Neuronal stem cell (in vitro differentiated cells): ENCODE results near the gene TULP4.

ENCODE experiments used
- DNase-seq: peaks from one replicate; pipeline ENCODE4 v3.0.0-alpha.2; 2013; ENCODE audit warnings: low spot score
- H2AFZ ChIP-seq: one replicate; pipeline ENCODE4 v1.6.1; 2013; ENCODE audit warnings: mild to moderate bottlenecking, low read length, inconsistent platforms
- H2AK5ac ChIP-seq: 2 replicates; pipeline ENCODE4 v1.6.1; 2013; ENCODE audit warnings: low read depth, mild to moderate bottlenecking, inconsistent platforms, low read length, moderate library complexity, mixed read lengths
- H2BK120ac ChIP-seq: 2 replicates; pipeline ENCODE4 v1.6.1; 2013; ENCODE audit warnings: low read depth, mild to moderate bottlenecking, inconsistent platforms, low read length, moderate library complexity, mixed read lengths
- H2BK12ac ChIP-seq: one replicate; pipeline ENCODE4 v1.6.1; 2013; ENCODE audit warnings: low read length, inconsistent platforms
- H2BK15ac ChIP-seq: 2 replicates; pipeline ENCODE4 v1.6.1; 2013; ENCODE audit warnings: mild to moderate bottlenecking, low read length, inconsistent platforms, mixed read lengths
- H2BK5ac ChIP-seq: one replicate; pipeline ENCODE4 v1.6.1; 2013; ENCODE audit warnings: inconsistent platforms, mild to moderate bottlenecking, low read length, moderate library complexity
- H3K14ac ChIP-seq: one replicate; pipeline ENCODE4 v1.6.1; 2013; ENCODE audit warnings: low read length, inconsistent platforms
- H3K18ac ChIP-seq: 2 replicates; pipeline ENCODE4 v1.6.1; 2013; ENCODE audit warnings: low read length, inconsistent platforms
- H3K23ac ChIP-seq: 2 replicates; pipeline ENCODE4 v1.6.1; 2013; ENCODE audit warnings: low read depth, mild to moderate bottlenecking, mixed read lengths, low read length, inconsistent platforms; ENCODE audit not compliant: poor library complexity
- H3K27ac ChIP-seq: replicated peaks from 3 replicates; pipeline ENCODE4 v1.5.1; 2013; ENCODE audit warnings: low read length, inconsistent platforms
- H3K27me3 ChIP-seq, 3 experiments: 2 replicates each; pipeline ENCODE4 v1.6.1; 2013; ENCODE audit warnings: low read length in 3 of 3, mild to moderate bottlenecking in 2 of 3, inconsistent platforms in 1 of 3, low read depth in 1 of 3, mixed read lengths in 1 of 3, moderate library complexity in 1 of 3; ENCODE audit not compliant: control insufficient read depth in 3 of 3, insufficient read depth in 3 of 3
- H3K36me3 ChIP-seq, 2 donors: replicated peaks in 1 of 2; 2 replicates each; pipeline ENCODE4 v1.6.1; 2013; ENCODE audit warnings: low read length in 2 of 2; ENCODE audit not compliant: control insufficient read depth in 2 of 2, insufficient read depth in 2 of 2
- H3K4ac ChIP-seq: 2 replicates; pipeline ENCODE4 v1.6.1; 2013; ENCODE audit warnings: inconsistent platforms, mild to moderate bottlenecking, low read length, moderate library complexity
- H3K4me1 ChIP-seq, 2 donors: 1 replicate in 1 of 2; 2 replicates in 1 of 2; pipeline ENCODE4 v1.6.1; 2013; ENCODE audit warnings: low read length in 2 of 2, low read depth in 1 of 2; ENCODE audit not compliant: control insufficient read depth in 2 of 2, insufficient read depth in 1 of 2
- H3K4me2 ChIP-seq: one replicate; pipeline ENCODE4 v1.6.1; 2013; ENCODE audit warnings: mild to moderate bottlenecking, low read length, inconsistent platforms; ENCODE audit not compliant: insufficient read depth, poor library complexity, severe bottlenecking
- H3K4me3 ChIP-seq, 2 donors: 2 replicates each; pipeline ENCODE4 v1.5.1; 2013; ENCODE audit warnings: low read length in 2 of 2, mild to moderate bottlenecking in 2 of 2, inconsistent platforms in 1 of 2, moderate library complexity in 1 of 2
- H3K79me1 ChIP-seq: one replicate; pipeline ENCODE4 v1.6.1; 2013; ENCODE audit warnings: low read depth, mild to moderate bottlenecking, inconsistent platforms, low read length, moderate library complexity
- H3K9ac ChIP-seq: one replicate; pipeline ENCODE4 v1.6.1; 2013; ENCODE audit warnings: mild to moderate bottlenecking, low read depth, low read length, inconsistent platforms; ENCODE audit not compliant: poor library complexity
- H3K9me3 ChIP-seq, 2 donors: replicated peaks in 1 of 2; 2 replicates each; pipeline versions ENCODE3 to v1.6.1; 2013; ENCODE audit warnings: low read length in 2 of 2, mild to moderate bottlenecking in 2 of 2, inconsistent platforms in 1 of 2, low read depth in 1 of 2, mixed read lengths in 1 of 2, moderate library complexity in 1 of 2; ENCODE audit not compliant: control insufficient read depth in 2 of 2, insufficient read depth in 1 of 2
- H4K8ac ChIP-seq: one replicate; pipeline ENCODE4 v1.6.1; 2013; ENCODE audit warnings: low read depth, mild to moderate bottlenecking, inconsistent platforms, low read length, moderate library complexity
- H4K91ac ChIP-seq: one replicate; pipeline ENCODE4 v1.6.1; 2013; ENCODE audit warnings: low read length, low read depth, mild to moderate bottlenecking, inconsistent platforms; ENCODE audit not compliant: poor library complexity
- WGBS, 2 donors: extraction: QIAGEN DNeasy Blood & Tissue Kit; methylation state at CpG; one replicate each; pipeline ENCODE4 v1.1.7; 2013; ENCODE audit warnings: missing lambda C conversion rate in 2 of 2, mixed read lengths in 1 of 2; ENCODE audit not compliant: insufficient read length in 2 of 2, insufficient replicate concordance in 1 of 2; ENCODE audit errors: extremely low coverage in 2 of 2; 5-methylcytosine and 5-hydroxymethylcytosine counted together

TULP4 gene

DNA sequence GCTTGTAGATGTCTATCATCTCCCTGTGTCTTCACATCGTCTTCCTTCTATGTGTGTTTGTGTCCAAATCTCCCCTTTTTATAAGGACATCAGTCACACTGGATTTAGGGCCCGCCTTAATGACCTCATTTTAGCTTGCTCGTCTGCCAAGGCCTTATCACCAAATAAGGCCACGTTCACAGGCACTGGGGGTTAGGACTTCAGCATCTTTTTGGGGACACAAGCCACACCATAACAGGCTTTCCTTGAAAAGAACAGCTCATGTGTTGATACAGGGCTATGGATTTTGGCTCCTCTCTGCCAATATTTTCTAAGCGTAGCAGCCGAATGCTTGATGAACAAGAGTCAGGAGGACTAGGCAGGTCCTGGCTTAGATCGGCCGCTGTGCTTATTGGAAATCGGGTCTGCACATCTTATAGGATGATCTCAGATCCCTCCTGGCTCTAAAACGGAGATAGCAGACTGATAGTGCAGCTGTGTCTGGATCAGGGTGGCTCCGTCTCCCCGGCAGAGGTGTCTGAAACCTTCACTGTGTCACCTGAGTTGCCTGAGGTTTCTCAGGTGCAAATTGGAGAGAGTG, 231.4 kb downstream of the TULP4 start:
- H2BK5ac ChIP-seq: no peak overlapping the region
- no peak overlapping the region for H3K4me2 ChIP-seq
- no peak overlapping the region for H4K8ac ChIP-seq
- no peak overlapping the region for H2BK12ac ChIP-seq
- H3K27me3 ChIP-seq: no peaks in the 10 kb centered on the region
- H3K18ac ChIP-seq: no peak overlapping the region
- peaks cover 0 to 2% of the 10 kb centered on the region in 2 donors for H3K4me1 ChIP-seq
- no peak overlapping the region for H2AFZ ChIP-seq
- no peak overlapping the region for H3K14ac ChIP-seq
- no peak overlapping the region for H3K4me3 ChIP-seq
- no CpG with 5 or more reads among the region's 12 CpGs for WGBS, 2 donors
- DNase-seq: no peak
- H3K23ac ChIP-seq: no peak overlapping the region
- no peaks in the 10 kb centered on the region for H3K36me3 ChIP-seq
- H2AK5ac ChIP-seq: no peak overlapping the region
- no peak overlapping the region for H3K9ac ChIP-seq
- H4K91ac ChIP-seq: no peak overlapping the region
- H3K4ac ChIP-seq: no peak overlapping the region
- no peak overlapping the region for H2BK120ac ChIP-seq
- no peaks in the 10 kb centered on the region for H3K9me3 ChIP-seq
- no peak overlapping the region for H3K27ac ChIP-seq
- no peaks in the 10 kb centered on the region for H3K79me1 ChIP-seq
- no peak overlapping the region for H2BK15ac ChIP-seq

- Histone ChIP-seq H2BK120ac (no peak overlapping the region), H3K36me3 (no peaks in the 10 kb centered on the region), H2AFZ (no peak overlapping the region), H3K4me3 (no peak overlapping the region), H2AK5ac (no peak overlapping the region), H2BK15ac (no peak overlapping the region), H4K8ac (no peak overlapping the region), H3K27me3 (no peaks in the 10 kb centered on the region), H3K18ac (no peak overlapping the region), H3K9ac (no peak overlapping the region), H3K9me3 (no peaks in the 10 kb centered on the region), H3K23ac (no peak overlapping the region), H3K27ac (no peak overlapping the region), H3K4ac (no peak overlapping the region), H3K79me1 (no peaks in the 10 kb centered on the region), H2BK5ac (no peak overlapping the region), H3K4me2 (no peak overlapping the region), H2BK12ac (no peak overlapping the region), H4K91ac (no peak overlapping the region), H3K4me1 (peaks cover 0 to 2% of the 10 kb centered on the region in 2 donors), H3K14ac (no peak overlapping the region)
- DNase-seq: no peak
- WGBS, 2 donors: no CpG with 5 or more reads among the region's 12 CpGs
Observed at GRCh38 chr6:158544428-158544827, 232.2 kb downstream of the TULP4 start.

DNA sequence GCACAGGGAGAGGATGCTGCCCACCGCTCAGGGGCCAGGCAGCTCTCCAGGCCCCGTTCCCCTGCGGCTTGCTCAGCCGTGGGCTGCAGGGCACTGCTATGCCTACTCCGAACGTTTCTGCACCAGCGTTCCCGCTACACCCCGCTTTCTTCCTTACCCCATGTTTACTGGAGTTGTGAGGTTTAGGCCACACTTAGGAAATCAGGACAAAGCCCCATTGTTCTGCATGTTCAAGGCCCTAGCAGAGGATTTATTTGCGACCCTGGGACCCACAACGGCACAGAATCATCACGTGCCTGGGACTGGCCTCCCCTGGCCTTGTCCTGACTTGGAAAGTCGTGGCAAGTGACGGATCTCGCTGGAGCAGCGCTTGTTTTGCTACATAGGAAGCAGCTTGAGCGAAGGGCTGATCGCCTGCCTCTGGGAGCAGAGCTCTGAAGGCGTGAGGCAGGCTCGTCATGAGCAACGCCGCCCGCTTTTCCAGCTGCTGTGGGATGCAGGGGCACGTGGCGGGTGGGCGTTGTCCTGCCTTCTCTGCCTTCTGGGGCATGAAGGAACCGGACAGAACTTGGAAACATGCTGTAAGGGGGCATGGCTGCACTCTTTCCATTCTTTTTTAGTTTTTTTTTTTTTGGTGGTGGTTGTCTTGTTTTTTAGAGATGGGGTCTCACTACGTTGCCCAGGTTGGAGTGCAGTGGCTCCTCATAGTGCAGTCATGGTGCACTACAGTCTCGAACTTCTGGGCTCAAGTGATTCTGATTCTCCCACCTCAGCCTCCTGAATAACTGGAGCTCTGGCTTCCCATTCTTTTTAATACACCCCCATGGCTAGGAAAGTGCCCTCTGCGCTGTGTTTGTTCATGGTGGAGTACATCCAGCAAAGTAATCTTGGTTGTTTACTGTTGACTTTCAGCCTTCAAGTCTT, 233.0 kb downstream of the TULP4 start:
- H2BK15ac ChIP-seq: no peak overlapping the region
- H2BK5ac ChIP-seq: peak overlapping the region; percentile 11
- DNase-seq: no peak
- H2AK5ac ChIP-seq: peak overlapping the region; percentile 93
- H3K4me3 ChIP-seq: no peak overlapping the region
- H3K4ac ChIP-seq: no peak overlapping the region
- no peaks in the 10 kb centered on the region for H3K27me3 ChIP-seq
- no peaks in the 10 kb centered on the region for H3K36me3 ChIP-seq
- no peak overlapping the region for H3K4me2 ChIP-seq
- no peak overlapping the region for H2BK120ac ChIP-seq
- no peaks in the 10 kb centered on the region for H3K79me1 ChIP-seq
- no peaks in the 10 kb centered on the region for H3K9me3 ChIP-seq
- H2AFZ ChIP-seq: no peak overlapping the region
- H4K91ac ChIP-seq: no peak overlapping the region
- no peak overlapping the region for H4K8ac ChIP-seq
- peak overlapping the region; percentile 80 for H3K18ac ChIP-seq
- no peak overlapping the region for H3K14ac ChIP-seq
- peak overlapping the region; percentile 34 for H3K23ac ChIP-seq
- no peak overlapping the region for H2BK12ac ChIP-seq
- no CpG with 5 or more reads among the region's 30 CpGs for WGBS, 2 donors
- no peak overlapping the region for H3K9ac ChIP-seq
- H3K27ac ChIP-seq: no peak overlapping the region
- peaks cover 0 to 2% of the 10 kb centered on the region in 2 donors for H3K4me1 ChIP-seq

DNA sequence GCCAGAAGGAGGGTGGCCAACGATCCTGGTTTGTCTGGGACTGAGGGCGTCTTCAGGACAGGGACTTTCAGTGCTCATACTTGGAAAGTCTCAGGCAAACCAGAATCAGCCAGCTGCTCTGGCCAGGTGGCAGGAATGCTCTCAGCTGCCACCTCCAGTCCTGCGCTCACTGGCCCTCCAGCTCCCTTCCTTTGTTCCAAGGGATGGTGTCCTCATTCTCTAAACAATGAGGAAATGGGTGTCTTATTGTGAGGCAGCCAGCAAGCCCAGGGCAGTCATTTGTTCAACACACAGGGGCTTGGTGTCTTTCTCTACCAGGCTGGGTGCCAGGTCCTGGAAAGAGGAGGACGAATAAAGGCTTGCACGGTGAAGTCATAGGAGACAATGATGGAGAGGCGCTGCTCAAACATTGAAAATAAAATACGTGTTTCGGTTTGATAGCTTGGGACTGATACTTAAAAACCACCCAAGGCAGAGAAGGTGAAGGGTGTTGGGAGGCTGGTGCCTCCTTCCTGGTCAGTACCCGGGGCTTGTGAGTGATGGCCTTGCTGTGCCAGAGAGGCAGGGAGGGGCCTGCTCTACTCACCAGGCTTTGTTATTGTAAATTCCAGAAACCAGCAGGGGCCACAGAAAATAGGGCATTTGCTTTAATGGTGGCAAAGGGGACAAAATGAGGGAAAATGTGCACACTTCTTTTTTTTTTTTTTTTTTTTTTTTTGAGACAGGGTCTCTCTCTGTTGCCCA, 236.3 kb downstream of the TULP4 start:
- Histone ChIP-seq H3K9ac (no peak overlapping the region), H3K4ac (no peak overlapping the region), H2AFZ (no peak overlapping the region), H3K27ac (no peak overlapping the region), H3K14ac (no peak overlapping the region), H3K23ac (no peak overlapping the region), H2AK5ac (no peak overlapping the region), H2BK5ac (no peak overlapping the region), H3K9me3 (no peaks in the 10 kb centered on the region), H3K18ac (no peak overlapping the region), H2BK15ac (no peak overlapping the region), H3K4me1 (peaks cover 0 to 2% of the 10 kb centered on the region in 2 donors), H3K79me1 (no peaks in the 10 kb centered on the region), H3K4me2 (no peak overlapping the region), H2BK120ac (no peak overlapping the region), H2BK12ac (no peak overlapping the region), H3K36me3 (no peaks in the 10 kb centered on the region), H4K8ac (no peak overlapping the region), H3K4me3 (no peak overlapping the region), H4K91ac (no peak overlapping the region), H3K27me3 (no peaks in the 10 kb centered on the region)
- no peak for DNase-seq
- no CpG with 5 or more reads among the region's 9 CpGs for WGBS, 2 donors
